DND-41 (cell line): Measurements from ENCODE around the gene CACNA1E.

ENCODE experiments used
- ATAC-seq: fragments of 200-7000 bp; cut with Tn5 transposase; 3 replicates; pipeline ENCODE4 v1.9.1; 2021; ENCODE audit warnings: low read depth; ENCODE audit not compliant: insufficient read depth
- DNase-seq: peaks from one replicate; pipeline ENCODE4 v3.0.0-alpha.2; 2020
- H2AFZ ChIP-seq: 2 replicates; pipeline ENCODE4 v1.6.0; 2012; ENCODE audit warnings: low read depth, low read length
- H3K27ac ChIP-seq: 2 replicates; pipeline ENCODE4 v1.5.1; 2012; ENCODE audit warnings: low read length, inconsistent platforms
- H3K27me3 ChIP-seq: fragments of 200-600 bp; sonication (generic); 2 replicates; pipeline ENCODE4 v1.6.0; 2012; ENCODE audit warnings: low read length, mild to moderate bottlenecking, inconsistent platforms; ENCODE audit not compliant: insufficient read depth, poor library complexity
- H3K36me3 ChIP-seq: 2 replicates; pipeline ENCODE4 v1.5.1; 2012; ENCODE audit warnings: low read length, inconsistent platforms; ENCODE audit not compliant: insufficient read depth
- H3K4me1 ChIP-seq: 2 replicates; pipeline ENCODE4 v1.5.1; 2012; ENCODE audit warnings: mild to moderate bottlenecking, low read length; ENCODE audit not compliant: insufficient read depth
- H3K4me2 ChIP-seq: 2 replicates; pipeline ENCODE4 v1.6.0; 2012; ENCODE audit warnings: mild to moderate bottlenecking, moderate library complexity, low read length, inconsistent platforms; ENCODE audit not compliant: insufficient read depth
- H3K4me3 ChIP-seq, 2 experiments: fragments of 200-600 bp in 1 of 2; shearing (Covaris generic) in 1 of 2; 2 replicates each; pipeline ENCODE4 v1.5.1; 2012 to 2016; ENCODE audit warnings: inconsistent platforms in 2 of 2, low read length in 2 of 2, mild to moderate bottlenecking in 2 of 2, low read depth in 1 of 2, moderate library complexity in 1 of 2
- H3K79me2 ChIP-seq: 2 replicates; pipeline ENCODE4 v1.6.0; 2012; ENCODE audit warnings: low read length, inconsistent platforms; ENCODE audit not compliant: insufficient read depth
- H3K9ac ChIP-seq: 2 replicates; pipeline ENCODE4 v1.6.0; 2012; ENCODE audit warnings: low read depth, mild to moderate bottlenecking, inconsistent platforms, low read length, moderate library complexity
- H3K9me3 ChIP-seq: 2 replicates; pipeline ENCODE4 v1.5.1; 2012; ENCODE audit warnings: low read length, moderate library complexity, mild to moderate bottlenecking, inconsistent platforms; ENCODE audit not compliant: insufficient read depth, severe bottlenecking
- H4K20me1 ChIP-seq: 2 replicates; pipeline ENCODE4 v1.6.0; 2012; ENCODE audit warnings: low read length; ENCODE audit not compliant: insufficient read depth
- EZH2 ChIP-seq: IDR thresholded peaks from 3 replicates; pipeline ENCODE4 v1.6.1; 2012; ENCODE audit warnings: borderline replicate concordance, low read depth, mild to moderate bottlenecking, moderate library complexity, low read length, inconsistent platforms; ENCODE audit not compliant: severe bottlenecking
- TF ChIP-seq, protein P1 (sequence below): IDR thresholded peaks from 2 replicates; pipeline ENCODE4 v1.5.1; 2012; ENCODE audit warnings: borderline replicate concordance, low read length, moderate library complexity, mild to moderate bottlenecking; ENCODE audit not compliant: poor library complexity, severe bottlenecking; ENCODE audit errors: extremely low read depth

Gene CACNA1E

DNA sequence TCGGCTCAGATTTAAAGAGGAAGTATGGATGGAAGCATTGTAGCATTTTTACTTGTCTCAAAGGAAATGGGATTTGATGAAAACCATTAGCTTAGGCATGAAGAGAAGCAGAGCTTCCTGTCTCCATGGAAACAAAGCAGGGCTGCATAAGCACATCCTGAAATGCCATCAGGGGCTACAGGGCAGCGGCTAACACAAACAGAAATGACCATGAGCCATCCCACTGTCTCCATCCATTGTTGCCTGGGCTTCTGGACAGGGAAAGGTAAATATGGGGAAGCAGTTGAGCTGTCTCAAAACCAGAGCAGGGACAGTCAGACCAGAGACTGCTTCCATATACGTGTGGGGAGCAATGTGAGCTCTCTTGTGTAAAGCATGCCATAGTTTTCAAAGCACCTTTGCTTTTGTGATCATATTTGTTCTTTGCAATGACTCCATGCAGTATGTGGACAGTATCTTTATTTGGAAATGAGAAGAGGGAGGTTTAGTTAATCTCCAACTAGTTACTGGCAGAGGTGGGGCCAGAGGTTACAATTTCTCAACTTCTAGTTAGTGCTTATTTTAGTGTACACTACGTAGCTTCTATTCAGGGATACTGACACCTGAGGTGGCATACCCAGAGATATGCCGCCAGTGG, 176.1 kb downstream of the CACNA1E start:
- ATAC-seq (no peak), DNase-seq (no peak)
- Histone ChIP-seq H3K36me3 (no peaks in the 10 kb centered on the region), H4K20me1 (no peaks in the 10 kb centered on the region), H3K9ac (no peak overlapping the region), H2AFZ (no peak overlapping the region), H3K4me3 (no peak overlapping the region), H3K4me2 (no peak overlapping the region), H3K4me1 (no peaks in the 10 kb centered on the region), H3K79me2 (no peaks in the 10 kb centered on the region), H3K27me3 (peaks cover 5% of the 10 kb centered on the region), H3K9me3 (no peaks in the 10 kb centered on the region), H3K27ac (no peak overlapping the region)
- TF ChIP-seq, protein P1, sequence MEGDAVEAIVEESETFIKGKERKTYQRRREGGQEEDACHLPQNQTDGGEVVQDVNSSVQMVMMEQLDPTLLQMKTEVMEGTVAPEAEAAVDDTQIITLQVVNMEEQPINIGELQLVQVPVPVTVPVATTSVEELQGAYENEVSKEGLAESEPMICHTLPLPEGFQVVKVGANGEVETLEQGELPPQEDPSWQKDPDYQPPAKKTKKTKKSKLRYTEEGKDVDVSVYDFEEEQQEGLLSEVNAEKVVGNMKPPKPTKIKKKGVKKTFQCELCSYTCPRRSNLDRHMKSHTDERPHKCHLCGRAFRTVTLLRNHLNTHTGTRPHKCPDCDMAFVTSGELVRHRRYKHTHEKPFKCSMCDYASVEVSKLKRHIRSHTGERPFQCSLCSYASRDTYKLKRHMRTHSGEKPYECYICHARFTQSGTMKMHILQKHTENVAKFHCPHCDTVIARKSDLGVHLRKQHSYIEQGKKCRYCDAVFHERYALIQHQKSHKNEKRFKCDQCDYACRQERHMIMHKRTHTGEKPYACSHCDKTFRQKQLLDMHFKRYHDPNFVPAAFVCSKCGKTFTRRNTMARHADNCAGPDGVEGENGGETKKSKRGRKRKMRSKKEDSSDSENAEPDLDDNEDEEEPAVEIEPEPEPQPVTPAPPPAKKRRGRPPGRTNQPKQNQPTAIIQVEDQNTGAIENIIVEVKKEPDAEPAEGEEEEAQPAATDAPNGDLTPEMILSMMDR, result no peak
- TF ChIP-seq EZH2, result no peak

DNA sequence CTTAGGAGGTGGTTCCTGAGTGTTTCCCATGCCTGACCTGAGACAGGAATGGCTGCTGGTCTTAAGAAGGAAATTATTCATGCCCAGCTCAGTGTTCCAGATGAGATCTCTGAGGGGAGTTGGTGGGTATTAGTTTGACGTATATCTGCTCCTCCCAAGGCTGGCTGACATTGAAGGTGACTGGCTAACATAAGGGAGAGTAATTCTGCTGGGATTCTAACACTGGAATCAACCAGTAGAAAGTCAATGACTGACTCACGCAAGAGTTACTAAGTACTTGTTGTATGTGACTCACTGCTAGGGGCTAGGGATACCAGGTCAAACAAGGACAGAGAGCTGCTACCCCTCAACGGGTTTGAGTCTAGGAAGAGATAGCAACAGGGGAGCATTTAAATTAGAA, 177.3 kb downstream of the CACNA1E start:
- Histone ChIP-seq H3K79me2 (no peaks in the 10 kb centered on the region), H3K9me3 (no peaks in the 10 kb centered on the region), H3K4me3 (no peak overlapping the region), H3K36me3 (no peaks in the 10 kb centered on the region), H3K27ac (no peak overlapping the region), H3K27me3 (peaks cover 5% of the 10 kb centered on the region), H2AFZ (no peak overlapping the region), H4K20me1 (no peaks in the 10 kb centered on the region), H3K4me1 (no peaks in the 10 kb centered on the region), H3K4me2 (no peak overlapping the region), H3K9ac (no peak overlapping the region)
- DNase-seq (no peak), ATAC-seq (no peak)
- TF ChIP-seq, protein P1, result no peak

DNA sequence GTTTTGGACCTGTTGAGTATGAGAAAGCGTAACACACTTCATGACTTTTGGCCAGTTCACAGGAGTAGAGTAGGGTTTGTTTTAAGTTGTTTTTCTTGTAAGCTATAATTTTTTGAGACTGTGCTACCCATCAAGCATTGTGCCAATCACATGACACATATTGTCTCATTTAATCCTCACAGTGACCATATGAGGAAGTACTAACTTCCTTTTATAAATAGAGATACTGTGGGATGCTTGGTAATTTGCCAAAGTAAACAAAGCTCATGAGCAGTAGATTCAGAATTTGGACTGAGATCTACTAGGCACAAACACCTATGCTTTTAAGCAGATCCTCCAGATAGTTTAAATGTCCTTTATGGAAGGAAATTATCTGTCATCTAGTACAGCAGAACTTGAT, 178.3 kb downstream of the CACNA1E start:
- DNase-seq, result no peak
- Histone ChIP-seq H3K27ac (no peak overlapping the region), H2AFZ (no peak overlapping the region), H3K9me3 (no peaks in the 10 kb centered on the region), H3K36me3 (no peaks in the 10 kb centered on the region), H3K4me3 (no peak overlapping the region), H3K4me2 (no peak overlapping the region), H4K20me1 (no peaks in the 10 kb centered on the region), H3K79me2 (no peaks in the 10 kb centered on the region), H3K27me3 (peaks cover 5% of the 10 kb centered on the region), H3K4me1 (no peaks in the 10 kb centered on the region), H3K9ac (no peak overlapping the region)
- ATAC-seq, result no peak
- no peak for TF ChIP-seq EZH2
- TF ChIP-seq, protein P1, result no peak

DNA sequence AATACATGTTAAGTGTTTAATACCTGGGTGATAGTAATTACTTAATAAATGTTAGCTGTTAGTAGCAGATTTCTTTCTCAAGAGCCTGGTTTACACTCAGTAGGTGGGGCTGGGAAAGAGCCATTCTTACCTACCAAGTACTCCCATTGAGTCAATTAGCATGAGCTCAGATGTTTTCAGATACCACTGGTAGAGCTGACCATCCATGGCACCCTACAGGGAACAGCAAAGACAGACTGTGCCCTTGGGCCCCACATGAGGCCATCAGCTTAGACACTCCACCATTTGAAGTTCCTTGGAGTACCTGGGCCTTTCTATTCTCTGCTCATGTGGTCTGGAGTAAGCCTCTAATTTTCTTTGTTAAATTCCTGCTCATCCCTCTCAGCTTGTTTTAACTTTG, 179.3 kb downstream of the CACNA1E start:
- Histone ChIP-seq H3K9ac (no peak overlapping the region), H3K79me2 (no peaks in the 10 kb centered on the region), H3K4me1 (no peaks in the 10 kb centered on the region), H3K9me3 (no peaks in the 10 kb centered on the region), H4K20me1 (no peaks in the 10 kb centered on the region), H3K27me3 (peaks cover 5% of the 10 kb centered on the region), H3K4me3 (no peak overlapping the region), H2AFZ (no peak overlapping the region), H3K36me3 (no peaks in the 10 kb centered on the region), H3K27ac (no peak overlapping the region), H3K4me2 (no peak overlapping the region)
- no peak for ATAC-seq
- DNase-seq, result no peak
- TF ChIP-seq, protein P1, result no peak
- no peak for TF ChIP-seq EZH2
